SIG-M5 treated with dmso at 0.1 percent for 504 hours (cell line): Measurements from ENCODE around the gene PDLIM5.
"Not testable (repeated sequence)": the region's sequence is repeated elsewhere in the genome, so short reads cannot be mapped to it uniquely, and the experiment has no call there.

Experiments used
- DNase-seq: peaks from one replicate; lab custom pipeline; 2025; ENCODE audit not compliant: unreplicated experiment; lab: John Stamatoyannopoulos, UW

Gene PDLIM5

DNA sequence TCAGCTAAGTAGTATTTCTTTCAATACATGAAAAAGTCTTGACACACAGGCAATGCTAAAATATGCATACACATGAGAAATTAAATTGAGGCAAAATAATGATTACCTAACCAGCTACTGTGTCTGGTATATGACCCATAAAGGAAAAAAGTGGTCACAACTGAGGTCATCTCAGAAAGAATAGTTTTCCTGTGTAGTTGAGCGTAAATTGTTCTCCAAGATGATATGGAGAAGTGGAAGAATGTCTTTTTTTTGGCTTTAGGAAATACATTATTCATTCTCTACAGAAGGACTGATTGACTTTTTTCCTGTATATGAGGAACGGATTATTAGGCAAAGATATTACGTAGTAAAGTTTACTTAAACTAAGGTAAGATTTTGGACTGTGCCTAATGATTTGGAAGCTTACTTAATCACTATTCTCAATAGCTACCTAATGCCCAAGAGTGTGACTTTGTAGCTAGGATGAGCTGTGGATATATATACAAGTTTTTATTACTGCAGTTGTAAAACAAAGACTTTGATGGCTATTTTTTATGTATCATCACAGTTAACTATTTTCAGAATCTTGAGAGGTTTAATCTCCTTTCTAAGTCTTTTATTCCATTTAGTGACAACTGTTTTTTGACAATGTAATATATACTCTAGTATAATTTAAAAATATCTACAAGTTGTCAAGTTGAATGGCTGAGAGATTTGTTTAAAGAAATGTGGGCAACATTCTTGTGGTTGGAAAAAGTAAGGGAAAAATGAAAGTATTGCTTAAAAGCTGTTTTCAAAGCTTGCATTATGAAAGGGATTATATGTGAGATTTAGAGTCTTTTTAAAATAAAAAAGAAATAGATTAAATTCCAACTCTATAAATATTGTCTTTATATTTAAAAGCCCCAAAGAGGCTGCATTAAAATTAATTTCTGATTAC, 100.2 kb downstream of the PDLIM5 start:
- no peak for DNase-seq

DNA sequence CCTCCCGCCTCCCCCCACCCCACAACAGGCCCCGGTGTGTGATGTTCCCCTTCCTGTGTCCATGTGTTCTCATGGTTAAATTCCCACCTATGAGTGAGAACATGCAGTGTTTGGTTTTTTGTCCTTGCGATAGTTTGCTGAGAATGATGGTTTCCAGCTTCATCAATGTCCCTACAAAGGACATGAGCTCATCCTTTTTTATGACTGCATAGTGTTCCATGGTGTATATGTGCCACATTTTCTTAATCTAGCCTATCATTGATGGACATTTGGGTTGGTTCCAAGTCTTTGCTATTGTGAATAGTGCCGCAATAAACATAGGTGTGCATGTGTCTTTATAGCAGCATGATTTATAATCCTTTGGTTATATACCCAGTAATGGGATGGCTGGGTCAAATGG, 104.3 kb downstream of the PDLIM5 start:
- DNase-seq = not testable (repeated sequence)

DNA sequence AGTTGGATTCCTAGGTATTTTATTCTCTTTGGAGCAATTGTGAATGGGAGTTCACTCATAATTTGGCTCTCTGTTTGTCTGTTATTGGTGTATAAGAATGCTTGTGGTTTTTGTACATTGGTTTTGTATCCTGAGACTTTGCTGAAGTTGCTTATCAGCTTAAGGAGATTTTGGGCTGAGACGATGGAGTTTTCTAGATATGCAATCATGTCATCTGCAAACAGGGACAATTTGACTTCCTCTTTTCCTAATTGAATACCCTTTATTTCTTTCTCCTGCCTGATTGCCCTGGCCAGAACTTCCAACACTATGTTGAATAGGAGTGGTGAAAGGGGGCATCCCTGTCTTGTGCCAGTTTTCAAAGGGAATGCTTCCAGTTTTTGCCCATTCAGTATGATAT, 105.9 kb downstream of the PDLIM5 start:
- not testable (repeated sequence) for DNase-seq

DNA sequence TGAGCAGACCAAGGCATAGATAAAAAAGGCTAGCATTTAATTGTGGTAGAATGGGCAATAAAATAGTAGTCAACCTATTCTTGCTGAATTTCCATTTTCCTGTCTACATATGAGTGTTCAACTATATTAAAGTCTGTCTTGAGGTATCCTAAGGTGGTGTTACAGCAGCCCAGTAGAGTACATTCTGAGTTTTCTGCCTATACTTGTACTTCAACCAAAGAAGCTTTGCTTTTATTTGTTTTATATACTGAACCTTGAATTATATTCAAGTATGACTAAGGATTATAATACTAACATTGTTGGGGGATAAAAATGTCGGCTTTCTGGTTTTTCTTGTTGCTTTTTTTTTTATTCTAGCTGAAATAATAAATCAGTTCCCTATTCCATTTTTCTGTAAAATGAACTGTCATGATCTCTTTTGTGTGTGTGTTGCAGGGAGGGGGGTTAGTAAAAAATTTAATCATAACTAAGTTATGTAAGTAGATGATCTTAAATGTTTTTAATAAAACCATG, 106.7 kb downstream of the PDLIM5 start:
- no peak for DNase-seq

DNA sequence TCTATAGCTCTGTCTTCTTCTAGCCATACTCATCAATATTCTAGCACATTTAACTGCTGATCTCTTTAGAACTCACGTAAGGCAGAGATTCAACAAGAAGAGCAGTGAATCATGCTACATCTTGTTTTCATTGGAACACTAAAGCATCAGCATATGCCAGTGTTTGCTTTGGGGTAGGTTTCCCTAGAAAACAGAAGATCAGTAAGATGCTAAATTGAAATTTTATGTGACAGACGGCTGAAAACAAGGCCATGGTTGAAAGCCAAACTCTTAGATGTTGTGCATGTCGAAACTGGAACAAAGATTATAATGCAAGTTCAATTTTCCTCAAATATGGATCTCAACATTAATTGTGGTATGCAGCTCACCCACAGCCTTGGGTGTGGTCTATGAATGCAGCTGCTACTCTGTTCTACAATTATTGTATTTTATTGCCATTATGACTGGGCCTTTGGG, 107.6 kb downstream of the PDLIM5 start:
- DNase-seq = no peak

DNA sequence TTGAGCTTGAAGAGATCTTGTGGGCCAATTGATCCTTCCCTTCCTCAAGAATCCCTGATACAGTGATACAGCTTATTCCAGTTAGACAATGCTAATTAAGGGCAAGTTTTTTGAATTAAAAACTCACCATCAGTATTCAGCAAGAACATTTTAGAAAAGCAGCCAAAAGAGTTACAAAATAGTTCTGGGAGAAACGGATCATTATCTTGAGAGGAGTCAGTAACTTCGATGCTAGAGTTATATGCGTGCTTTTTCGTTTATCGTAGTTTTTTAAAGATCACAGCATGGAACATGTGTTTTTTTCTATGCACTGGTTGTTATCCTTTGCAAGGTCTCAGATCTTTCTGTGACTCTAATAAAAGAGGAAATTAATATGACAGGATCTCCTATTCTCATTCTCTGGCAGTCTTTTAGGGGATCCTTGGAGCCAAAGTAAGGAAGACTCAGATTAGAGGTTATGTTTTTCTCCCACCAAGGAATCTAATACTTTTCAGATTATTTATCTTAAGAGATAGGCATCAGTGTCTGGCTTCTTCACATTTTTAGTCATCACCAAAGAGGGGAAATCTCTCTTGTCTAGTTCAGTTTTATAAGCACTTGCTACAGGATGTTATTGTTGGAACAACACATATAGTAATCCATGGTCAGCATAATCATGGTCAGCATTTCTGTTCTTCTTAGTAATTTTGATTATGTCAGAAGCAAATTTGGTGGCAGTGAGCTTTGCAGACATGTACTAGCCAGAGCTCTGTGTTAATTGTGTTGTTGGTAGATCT, 109.7 kb downstream of the PDLIM5 start:
- no peak for DNase-seq

DNA sequence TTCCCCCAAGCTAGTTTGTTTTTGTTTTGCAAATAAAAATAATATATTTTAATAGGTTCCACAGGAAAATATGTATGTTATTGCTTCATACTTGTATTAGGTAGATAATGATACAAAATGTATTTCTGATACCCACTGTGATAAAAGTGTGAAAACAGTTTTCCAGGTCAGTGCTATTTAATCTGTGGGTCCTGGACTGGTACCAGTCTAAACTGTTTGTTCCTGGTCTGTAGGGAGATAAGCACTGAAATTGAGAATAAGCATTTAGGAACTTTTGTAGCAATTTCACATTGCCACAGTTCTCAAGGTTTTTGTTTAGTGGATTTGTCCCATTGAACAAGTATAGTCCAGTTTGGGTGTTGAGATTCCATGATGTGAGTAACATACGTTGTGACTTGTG, 110.5 kb downstream of the PDLIM5 start:
- DNase-seq = no peak

DNA sequence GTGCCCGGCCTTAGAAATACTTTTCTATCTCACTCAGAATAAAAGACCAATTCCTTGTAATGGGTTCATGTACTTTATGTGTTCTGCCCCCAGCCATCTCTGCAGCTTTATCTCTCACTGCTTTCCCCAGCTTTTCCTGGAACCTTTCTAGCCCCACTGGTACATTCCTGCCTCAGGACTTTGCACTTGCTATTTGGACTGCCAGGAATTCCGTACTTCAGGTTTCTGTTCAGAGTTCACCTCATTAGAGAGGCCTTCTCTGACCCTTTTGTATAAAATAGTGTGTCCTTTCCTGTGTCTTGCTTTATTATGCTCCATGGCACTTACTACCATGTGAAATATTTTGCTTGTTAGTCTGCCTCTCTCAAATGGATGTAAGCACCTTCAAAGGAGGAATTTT, 112.5 kb downstream of the PDLIM5 start:
- no peak for DNase-seq

DNA sequence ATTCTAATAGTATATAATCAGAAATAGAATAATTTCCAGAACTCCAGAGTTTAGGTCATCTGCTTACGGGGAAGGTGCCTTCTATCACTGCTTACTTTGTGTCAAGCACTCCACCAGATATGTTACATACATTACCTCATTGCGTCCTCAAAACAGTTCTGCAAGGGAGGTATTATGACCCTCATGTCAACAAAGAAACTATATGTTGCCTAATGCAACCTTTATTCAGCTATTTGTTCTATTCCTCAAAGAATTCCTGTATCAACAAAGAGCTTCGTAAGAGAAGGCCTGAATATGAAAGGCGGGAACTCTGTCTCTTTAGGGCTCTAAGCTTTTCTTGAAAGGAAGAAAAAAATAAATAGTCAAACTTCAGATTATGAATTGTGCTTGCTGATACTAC, 114.7 kb downstream of the PDLIM5 start:
- no peak for DNase-seq

DNA sequence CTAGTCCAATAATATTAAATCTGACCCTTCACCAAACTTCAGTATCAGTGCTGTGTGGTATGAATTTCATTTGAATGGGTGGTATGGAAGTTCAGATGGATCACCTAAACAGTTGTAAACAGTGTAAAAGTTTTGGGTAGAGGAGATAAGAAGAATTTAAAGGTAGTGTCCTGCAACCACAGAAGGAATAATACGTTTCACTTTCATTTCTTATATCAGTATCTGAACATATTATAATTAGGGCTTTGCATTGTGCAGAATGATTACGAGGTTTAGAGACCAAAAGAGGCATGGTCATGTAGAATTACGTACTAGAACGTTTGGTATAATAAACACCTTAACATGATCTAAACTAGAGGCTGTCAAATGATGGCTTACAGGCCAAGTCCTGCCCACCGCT, 116.1 kb downstream of the PDLIM5 start:
- DNase-seq = no peak

DNA sequence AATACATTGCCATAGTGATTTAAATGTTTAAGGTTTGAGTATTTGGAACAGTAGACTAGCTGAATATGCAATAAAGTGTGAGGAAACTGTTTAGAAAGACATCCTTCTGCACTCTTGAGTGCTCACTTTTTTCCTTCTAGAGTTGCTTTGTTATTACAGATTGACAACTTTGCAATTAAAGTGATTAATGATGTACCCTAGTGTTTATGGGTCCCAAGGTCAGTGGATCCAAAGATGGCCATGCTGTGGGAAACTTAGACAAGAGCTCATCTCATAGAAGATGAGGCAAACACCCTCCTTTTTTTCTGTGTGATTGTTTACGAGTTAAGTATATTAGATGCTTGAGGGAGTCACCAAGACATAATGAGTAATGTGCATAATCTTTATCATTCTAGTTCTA, 118.8 kb downstream of the PDLIM5 start:
- DNase-seq = no peak

DNA sequence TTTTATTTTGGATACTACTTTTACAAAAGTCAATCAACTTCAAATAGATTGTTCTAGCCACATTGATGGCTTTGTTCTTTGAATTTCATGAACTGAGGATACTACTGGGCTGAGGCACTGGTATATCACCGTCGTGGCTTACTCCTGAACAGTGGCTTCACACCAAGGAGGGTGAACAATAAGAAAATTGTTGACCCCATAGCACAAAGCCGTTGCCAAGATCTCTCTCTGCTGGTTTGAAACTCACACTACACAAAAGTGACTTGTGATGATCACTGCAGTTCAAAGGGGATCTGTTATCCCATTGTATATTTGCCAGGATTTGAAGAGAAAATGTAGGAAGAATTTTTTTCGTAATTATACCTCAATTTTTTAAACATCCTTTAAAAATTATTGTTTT, 119.6 kb downstream of the PDLIM5 start:
- no peak for DNase-seq

DNA sequence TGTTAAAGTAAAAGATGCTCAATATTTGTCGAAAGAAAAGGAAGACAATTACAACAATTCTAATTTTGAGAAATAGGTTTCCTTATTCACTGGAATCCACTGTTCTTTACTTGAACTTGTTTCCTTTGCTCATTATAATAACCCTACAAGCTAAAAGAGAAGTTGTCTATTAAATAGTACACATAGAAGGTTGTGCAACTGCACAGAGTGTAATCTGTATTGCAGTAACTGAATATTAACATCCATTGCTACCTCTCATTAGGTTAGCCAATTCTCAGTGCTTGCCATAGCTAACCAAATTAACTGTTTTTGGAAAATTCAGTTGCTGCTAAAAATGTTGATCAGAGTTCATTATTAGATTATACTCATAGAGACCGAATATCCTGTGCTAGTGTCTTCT, 120.0 kb downstream of the PDLIM5 start:
- DNase-seq = no peak

DNA sequence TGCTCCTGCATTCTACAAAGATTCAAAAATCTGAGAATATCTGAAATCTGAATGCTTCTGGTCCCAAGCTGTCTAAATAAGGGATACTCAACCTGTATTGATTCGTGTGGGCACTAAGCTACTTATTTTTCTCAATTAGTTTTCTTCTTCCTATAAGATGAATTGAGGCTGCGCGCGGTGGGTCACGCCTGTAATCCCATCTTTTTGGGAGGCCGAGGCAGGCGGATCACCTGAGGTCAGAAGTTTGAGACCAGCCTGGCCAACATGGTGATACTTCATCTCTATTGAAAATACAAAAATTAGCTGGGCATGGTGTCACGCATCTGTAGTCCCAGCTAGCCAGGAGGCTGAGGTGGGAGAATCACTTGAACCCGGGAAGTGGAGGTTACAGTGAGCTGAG, 122.3 kb downstream of the PDLIM5 start:
- DNase-seq = no peak

DNA sequence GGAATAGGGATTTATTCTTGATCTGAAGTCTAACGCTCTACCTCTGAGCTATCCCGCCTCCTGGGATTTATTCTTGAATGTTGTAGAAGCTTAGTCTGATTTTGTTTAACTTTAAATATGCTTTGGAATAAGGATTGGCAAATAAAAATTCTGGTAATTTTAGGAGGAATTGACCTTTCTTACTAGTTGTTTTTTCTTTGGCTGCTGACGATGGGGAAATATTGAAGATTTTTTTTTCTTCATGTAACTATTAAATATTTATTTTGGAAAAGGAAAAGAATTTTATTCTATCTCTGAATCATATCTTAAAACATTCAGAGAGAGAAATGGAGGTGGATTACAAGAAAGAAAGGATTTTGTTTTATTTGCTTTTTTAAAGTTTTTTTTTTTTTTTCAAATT, 122.9 kb downstream of the PDLIM5 start:
- no peak for DNase-seq

DNA sequence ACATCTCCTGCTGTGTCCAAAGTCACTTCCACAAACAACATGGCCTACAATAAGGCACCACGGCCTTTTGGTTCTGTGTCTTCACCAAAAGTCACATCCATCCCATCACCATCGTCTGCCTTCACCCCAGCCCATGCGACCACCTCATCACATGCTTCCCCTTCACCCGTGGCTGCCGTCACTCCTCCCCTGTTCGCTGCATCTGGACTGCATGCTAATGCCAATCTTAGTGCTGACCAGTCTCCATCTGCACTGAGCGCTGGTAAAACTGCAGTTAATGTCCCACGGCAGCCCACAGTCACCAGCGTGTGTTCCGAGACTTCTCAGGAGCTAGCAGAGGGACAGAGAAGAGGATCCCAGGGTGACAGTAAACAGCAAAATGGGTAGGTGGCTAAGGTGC, 123.9 kb downstream of the PDLIM5 start:
- DNase-seq = no peak

DNA sequence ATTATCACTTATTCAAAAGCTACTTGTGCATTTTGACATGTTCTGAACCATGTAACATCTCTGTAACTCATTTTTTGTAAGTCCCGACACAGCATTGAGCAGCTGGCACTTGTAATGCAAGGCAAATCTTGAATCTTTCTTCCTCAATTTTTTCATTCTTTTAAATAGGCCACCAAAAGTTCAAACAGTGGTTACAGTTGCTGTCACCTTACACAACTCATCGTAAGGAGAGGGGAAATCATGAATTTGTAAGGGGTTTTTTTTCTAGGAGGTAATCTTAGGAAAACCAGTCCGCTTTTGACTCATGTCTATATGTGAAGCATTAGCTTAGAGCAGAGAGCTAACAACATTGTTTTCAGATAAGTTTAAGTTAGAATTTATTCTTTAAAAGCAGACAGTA, 124.5 kb downstream of the PDLIM5 start:
- peak; percentile 7 for DNase-seq

DNA sequence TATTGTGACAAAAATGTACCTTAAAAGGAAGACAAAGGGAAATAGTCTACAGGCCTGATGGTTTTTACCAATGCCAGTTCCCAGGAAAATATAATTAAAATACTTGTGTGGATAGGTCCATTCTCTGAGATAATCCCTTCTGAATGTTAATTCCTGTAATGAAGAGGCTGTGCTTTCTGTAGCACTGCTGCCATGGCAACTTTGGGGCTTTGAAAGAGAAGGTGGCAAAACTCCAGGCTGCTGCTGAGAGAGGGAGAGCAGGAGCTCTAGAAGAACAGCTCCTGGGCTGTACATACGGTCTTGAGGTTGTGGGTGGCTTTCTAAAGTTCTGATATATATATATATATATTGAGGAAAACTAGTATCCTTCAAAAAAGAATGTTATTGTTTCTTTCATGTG, 125.4 kb downstream of the PDLIM5 start:
- DNase-seq = no peak

DNA sequence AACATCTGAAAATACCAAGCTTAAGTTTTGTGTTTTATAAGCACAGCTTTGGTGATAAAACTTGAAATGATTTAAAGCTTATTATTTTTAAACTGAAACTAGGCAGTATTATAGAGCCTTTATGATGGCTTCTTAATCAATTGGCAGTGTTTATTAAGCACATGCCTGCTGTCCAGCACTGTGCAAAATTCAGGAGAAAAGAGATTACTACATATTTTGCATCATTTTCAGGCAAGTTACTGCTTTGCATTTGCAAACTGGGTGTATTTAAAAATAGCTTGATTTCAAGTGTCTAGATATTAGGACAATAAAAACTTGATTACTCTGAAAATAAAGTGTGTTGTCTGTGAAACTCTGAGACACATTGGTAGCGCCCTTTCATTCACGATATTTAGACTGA, 126.5 kb downstream of the PDLIM5 start:
- DNase-seq = no peak

DNA sequence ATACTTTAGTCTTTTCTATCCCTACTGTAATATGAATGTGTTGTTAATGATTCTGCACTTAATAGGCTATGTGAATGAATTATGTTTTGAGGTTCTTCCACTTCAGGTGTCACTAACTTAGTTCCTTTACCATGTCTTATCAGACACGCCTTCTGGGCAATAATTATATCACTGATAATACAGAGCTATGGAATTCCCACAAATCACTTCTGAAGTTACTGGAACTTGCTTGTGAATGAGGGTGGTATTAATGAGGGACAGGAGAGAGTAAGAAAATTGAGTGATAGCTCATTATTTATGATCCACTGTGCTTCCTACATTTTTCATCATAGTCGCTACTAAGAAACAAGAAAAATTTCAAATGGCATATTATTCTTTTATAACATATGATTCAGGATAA, 130.0 kb downstream of the PDLIM5 start:
- DNase-seq = no peak

DNA sequence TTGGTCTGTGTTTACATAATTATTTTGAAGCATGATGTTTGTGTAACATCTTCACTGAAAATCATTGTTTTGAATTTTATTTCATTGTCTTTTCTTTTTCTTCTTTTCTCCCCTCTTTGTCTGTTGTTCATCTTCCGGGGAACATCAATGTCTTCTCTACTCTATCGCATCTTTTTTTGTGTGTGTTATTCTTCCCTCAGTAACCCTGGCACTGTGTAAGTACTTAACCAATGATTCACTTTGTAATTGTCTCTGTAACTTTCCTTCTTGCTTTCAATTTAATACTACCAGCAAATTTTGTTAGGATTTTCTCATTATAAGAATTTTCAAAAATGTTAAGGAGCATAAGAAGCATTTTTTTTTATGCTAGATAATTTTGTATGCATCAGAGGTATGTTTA, 130.8 kb downstream of the PDLIM5 start:
- DNase-seq = no peak
